IMR-90 (cell line): ENCODE results near the gene SLC7A10. TPM values are rescaled to one million over a fixed set of nuclear protein-coding genes. Genes with fewer than 3 reads are reported as not detected.

ENCODE experiments used
- ATAC-seq: fragments of 200-7000 bp; cut with Tn5 transposase; 2 replicates; pipeline ENCODE4 v1.9.1; 2020; ENCODE audit warnings: low read depth, mild to moderate bottlenecking, moderate library complexity
- BruUV-seq: library from RNA; stranded (reverse); fragments of 400-500 nt; replicated peaks from 2 replicates; lab custom pipeline; 2021; lab: Mats Ljungman, UMichigan
- CTCF ChIA-PET: fragments of 300-600 bp; formaldehyde crosslinking; extraction: SDS; loops from one replicate; lab custom pipeline; 2021; ENCODE audit warnings: antibody characterized with exemption; lab: Yijun Ruan, JAX
- POLR2A ChIA-PET: fragments of 300-600 bp; sonication (Branson Sonifier 250); formaldehyde crosslinking; loops from one replicate; lab custom pipeline; 2022; ENCODE audit warnings: antibody characterized with exemption; ENCODE audit not compliant: unreplicated experiment; lab: Charles Lee
- DNase-seq: peaks from one replicate; pipeline ENCODE4 v3.0.0; 2013
- H2AFZ ChIP-seq: replicated peaks from 2 replicates; pipeline ENCODE3; 2013; ENCODE audit warnings: low read length, mild to moderate bottlenecking; ENCODE audit not compliant: poor library complexity
- H2AK5ac ChIP-seq: 2 replicates; pipeline ENCODE4 v1.6.1; 2013; ENCODE audit warnings: low read depth, low read length, inconsistent platforms
- H2AK9ac ChIP-seq: replicated peaks from 2 replicates; pipeline ENCODE3; 2013; ENCODE audit warnings: mild to moderate bottlenecking, low read depth, low read length, moderate library complexity; ENCODE audit not compliant: poor library complexity
- H2BK120ac ChIP-seq: 2 replicates; pipeline ENCODE4 v1.6.1; 2013; ENCODE audit warnings: low read depth, low read length, inconsistent platforms
- H2BK15ac ChIP-seq: 3 replicates; pipeline ENCODE4 v1.6.1; 2013; ENCODE audit warnings: low read depth, low read length, inconsistent platforms
- H2BK20ac ChIP-seq: 2 replicates; pipeline ENCODE4 v1.6.1; 2013; ENCODE audit warnings: low read depth, mild to moderate bottlenecking, inconsistent platforms, low read length, moderate library complexity
- H2BK5ac ChIP-seq: 2 replicates; pipeline ENCODE4 v1.6.1; 2013; ENCODE audit warnings: mild to moderate bottlenecking, low read depth, low read length, inconsistent platforms; ENCODE audit not compliant: poor library complexity, severe bottlenecking
- H3K14ac ChIP-seq: replicated peaks from 2 replicates; pipeline ENCODE4 v1.6.1; 2013; ENCODE audit warnings: low read depth, low read length, inconsistent platforms
- H3K18ac ChIP-seq: 2 replicates; pipeline ENCODE4 v1.6.1; 2013; ENCODE audit warnings: low read depth, low read length, control low read depth
- H3K23ac ChIP-seq: 2 replicates; pipeline ENCODE4 v1.6.1; 2013; ENCODE audit warnings: low read depth, low read length, inconsistent platforms
- H3K27ac ChIP-seq: 2 replicates; pipeline ENCODE4 v1.5.1; 2013; ENCODE audit warnings: mild to moderate bottlenecking, control low read depth, low read length; ENCODE audit not compliant: insufficient read depth
- H3K27me3 ChIP-seq: 2 replicates; pipeline ENCODE4 v1.6.1; 2013; ENCODE audit warnings: low read length; ENCODE audit not compliant: control insufficient read depth, insufficient read depth
- H3K36me3 ChIP-seq: 2 replicates; pipeline ENCODE4 v1.6.1; 2013; ENCODE audit warnings: low read length, mixed read lengths; ENCODE audit not compliant: control insufficient read depth, insufficient read depth
- H3K4ac ChIP-seq: 2 replicates; pipeline ENCODE4 v1.6.1; 2013; ENCODE audit warnings: low read depth, low read length, inconsistent platforms
- H3K4me1 ChIP-seq: 2 replicates; pipeline ENCODE4 v1.6.1; 2013; ENCODE audit warnings: low read length, mixed read lengths; ENCODE audit not compliant: control insufficient read depth, insufficient read depth
- H3K4me2 ChIP-seq: 2 replicates; pipeline ENCODE4 v1.6.1; 2013; ENCODE audit warnings: low read depth, mild to moderate bottlenecking, control low read depth, low read length, moderate library complexity
- H3K4me3 ChIP-seq: 2 replicates; pipeline ENCODE4 v1.5.1; 2013; ENCODE audit warnings: low read depth, mild to moderate bottlenecking, control low read depth, low read length, moderate library complexity; ENCODE audit not compliant: insufficient read depth
- H3K56ac ChIP-seq: 2 replicates; pipeline ENCODE4 v1.6.1; 2013; ENCODE audit warnings: low read length, inconsistent platforms; ENCODE audit not compliant: insufficient read depth; ENCODE audit errors: extremely low read depth
- H3K79me1 ChIP-seq, 2 experiments: 2 replicates each; pipeline ENCODE4 v1.6.1; 2013; ENCODE audit warnings: low read length in 2 of 2, inconsistent platforms in 1 of 2, low read depth in 1 of 2
- H3K9ac ChIP-seq: 2 replicates; pipeline ENCODE4 v1.6.1; 2013; ENCODE audit warnings: low read depth, low read length, control low read depth
- H3K9me1 ChIP-seq: 2 replicates; pipeline ENCODE4 v1.6.1; 2013; ENCODE audit warnings: low read length, inconsistent platforms; ENCODE audit not compliant: insufficient read depth
- H3K9me3 ChIP-seq: 2 replicates; pipeline ENCODE4 v1.6.1; 2013; ENCODE audit warnings: low read length; ENCODE audit not compliant: control insufficient read depth, insufficient read depth
- H4K20me1 ChIP-seq: 2 replicates; pipeline ENCODE4 v1.6.1; 2013; ENCODE audit warnings: low read length, inconsistent platforms; ENCODE audit not compliant: insufficient read depth
- H4K5ac ChIP-seq: 2 replicates; pipeline ENCODE4 v1.6.1; 2013; ENCODE audit warnings: mild to moderate bottlenecking, low read depth, low read length, control low read depth
- H4K8ac ChIP-seq, 2 experiments: 2 replicates each; pipeline ENCODE4 v1.6.1; 2013; ENCODE audit warnings: low read depth in 2 of 2, low read length in 2 of 2, control low read depth in 1 of 2, inconsistent platforms in 1 of 2
- H4K91ac ChIP-seq: 2 replicates; pipeline ENCODE4 v1.6.1; 2013; ENCODE audit warnings: low read depth, low read length, inconsistent platforms; ENCODE audit not compliant: insufficient read depth
- BHLHE40 ChIP-seq: fragments of 150-350 bp; IDR thresholded peaks from 2 replicates; pipeline ENCODE4 v1.6.1; 2016; ENCODE audit warnings: mild to moderate bottlenecking, low read depth, low read length
- CEBPB ChIP-seq: IDR thresholded peaks from 2 replicates; pipeline ENCODE4 v1.6.1; 2012; ENCODE audit warnings: low read depth, low read length, improper control_type of control experiment
- CHD1 ChIP-seq: IDR thresholded peaks from 2 replicates; pipeline ENCODE4 v1.6.1; 2012; ENCODE audit warnings: low read depth, low read length, improper control_type of control experiment
- MAFK ChIP-seq: IDR thresholded peaks from 2 replicates; pipeline ENCODE4 v1.6.1; 2012; ENCODE audit warnings: low read depth, low read length, improper control_type of control experiment
- MAZ ChIP-seq: IDR thresholded peaks from 2 replicates; pipeline ENCODE4 v1.6.1; 2012; ENCODE audit warnings: low read depth, mild to moderate bottlenecking, low read length, improper control_type of control experiment, moderate library complexity, borderline replicate concordance
- MXI1 ChIP-seq: IDR thresholded peaks from 2 replicates; pipeline ENCODE4 v1.6.1; 2012; ENCODE audit warnings: low read depth, mild to moderate bottlenecking, low read length, moderate library complexity, borderline replicate concordance
- POLR2A ChIP-seq: IDR thresholded peaks from 2 replicates; pipeline ENCODE4 v1.6.1; 2012; ENCODE audit warnings: mild to moderate bottlenecking, low read depth, low read length
- RAD21 ChIP-seq: IDR thresholded peaks from 2 replicates; pipeline ENCODE4 v1.6.1; 2012; ENCODE audit warnings: low read length, improper control_type of control experiment
- WGBS, 2 experiments: methylation state at CpG; one replicate each; pipeline versions ENCODE4 v1.1.5 to v1.1.7; 2013; ENCODE audit warnings: missing lambda C conversion rate in 2 of 2; ENCODE audit not compliant: insufficient read length in 1 of 2; ENCODE audit errors: extremely low coverage in 2 of 2; 5-methylcytosine and 5-hydroxymethylcytosine counted together
- dilution Hi-C: fragments of 300-500 bp; cut with HindIII; formaldehyde crosslinking; loops from one replicate; pipeline ENCODE4 v1.14.3; 2018; ENCODE audit warnings: low sequenced_read_pairs; ENCODE audit not compliant: unreplicated experiment
- in situ Hi-C: fragments of 300-500 bp; cut with MboI; formaldehyde crosslinking; loops from 3 replicates; pipeline ENCODE4 v1.14.3; 2019; ENCODE audit warnings: low sequenced_read_pairs, inconsistent platforms, mixed read lengths
- intact Hi-C: fragments of 100-400 bp; cut with micrococcal nuclease; formaldehyde crosslinking; loops from 2 replicates; pipeline ENCODE4 v1.10.0; 2022
- polyA plus RNA-seq, 3 experiments: library from polyadenylated mRNA; depleted of rRNA; stranded (reverse); fragments of >200 nt; gene quantifications; 2 replicates each; pipeline ENCODE4 v1.2.3, GENCODE V29; 2012; ENCODE audit warnings: low replicate concordance in 1 of 3
- total RNA-seq: library from RNA; depleted of rRNA; stranded (reverse); fragments of >200 nt; gene quantifications from 2 replicates; pipeline ENCODE4 v1.2.3, GENCODE V29; 2012
- TF ChIP-seq, protein P1 (sequence below): conservative IDR thresholded peaks from 2 replicates; pipeline ENCODE4 v1.5.1; 2012; ENCODE audit warnings: mild to moderate bottlenecking, low read depth, low read length, improper control_type of control experiment
- TF ChIP-seq, protein P2 (sequence below): fragments of 150-350 bp; IDR thresholded peaks from 2 replicates; pipeline ENCODE4 v1.6.1; 2017; ENCODE audit warnings: mild to moderate bottlenecking, antibody characterized with exemption, low read length, low read depth
- TF ChIP-seq, protein P3 (sequence below): fragments of 150-350 bp; IDR thresholded peaks from 2 replicates; pipeline ENCODE4 v1.6.1; 2016; ENCODE audit warnings: low read depth, mild to moderate bottlenecking, low read length, moderate library complexity, borderline replicate concordance

The SLC7A10 gene
- total and polyA plus RNA-seq, 2 of the 4 experiments (the other 2 are of a cell fraction) = not detected

DNA sequence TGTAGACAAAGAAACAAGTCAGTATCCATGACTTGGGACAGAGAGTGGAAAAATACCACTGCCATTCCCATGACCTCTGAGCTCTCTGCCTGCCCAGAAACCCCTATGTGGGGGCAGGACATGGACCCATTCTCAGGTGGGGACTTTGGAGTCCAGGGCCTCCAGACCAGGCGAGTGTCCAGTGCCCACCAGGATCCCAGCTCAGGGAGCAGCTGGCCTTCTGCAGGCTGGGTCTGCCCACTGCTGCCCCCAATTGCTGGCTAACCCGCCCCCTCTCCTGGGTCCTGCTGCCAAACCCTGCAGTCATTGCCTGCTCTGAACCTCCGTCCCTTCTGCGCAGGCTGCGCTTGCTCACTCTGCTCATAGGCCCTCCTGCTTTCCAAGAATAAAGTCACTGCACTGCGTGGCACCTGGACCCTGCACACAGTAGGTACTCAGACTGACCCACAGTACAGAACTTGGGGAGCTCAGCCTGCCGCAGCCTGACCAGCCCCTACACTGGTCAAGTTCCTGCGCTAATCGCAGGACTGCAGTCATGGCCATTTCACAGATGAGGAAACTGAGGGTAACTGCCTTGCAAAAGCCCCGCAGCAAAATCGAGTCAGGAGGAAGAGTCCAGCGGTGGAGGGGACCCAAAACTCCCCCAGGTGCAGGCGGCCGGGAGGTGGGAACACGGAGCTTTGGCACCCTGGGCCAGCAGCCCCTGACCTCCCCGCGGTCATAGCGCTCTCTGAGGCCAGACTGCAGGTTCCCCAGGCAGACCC lies 774 bp downstream of the SLC7A10 start:
- no peak overlapping the region for H3K23ac ChIP-seq
- H3K36me3 ChIP-seq = no peaks in the 10 kb centered on the region
- TF ChIP-seq CHD1 = no peak
- no peak for TF ChIP-seq POLR2A
- TF ChIP-seq RAD21 = no peak
- TF ChIP-seq, protein P1, sequence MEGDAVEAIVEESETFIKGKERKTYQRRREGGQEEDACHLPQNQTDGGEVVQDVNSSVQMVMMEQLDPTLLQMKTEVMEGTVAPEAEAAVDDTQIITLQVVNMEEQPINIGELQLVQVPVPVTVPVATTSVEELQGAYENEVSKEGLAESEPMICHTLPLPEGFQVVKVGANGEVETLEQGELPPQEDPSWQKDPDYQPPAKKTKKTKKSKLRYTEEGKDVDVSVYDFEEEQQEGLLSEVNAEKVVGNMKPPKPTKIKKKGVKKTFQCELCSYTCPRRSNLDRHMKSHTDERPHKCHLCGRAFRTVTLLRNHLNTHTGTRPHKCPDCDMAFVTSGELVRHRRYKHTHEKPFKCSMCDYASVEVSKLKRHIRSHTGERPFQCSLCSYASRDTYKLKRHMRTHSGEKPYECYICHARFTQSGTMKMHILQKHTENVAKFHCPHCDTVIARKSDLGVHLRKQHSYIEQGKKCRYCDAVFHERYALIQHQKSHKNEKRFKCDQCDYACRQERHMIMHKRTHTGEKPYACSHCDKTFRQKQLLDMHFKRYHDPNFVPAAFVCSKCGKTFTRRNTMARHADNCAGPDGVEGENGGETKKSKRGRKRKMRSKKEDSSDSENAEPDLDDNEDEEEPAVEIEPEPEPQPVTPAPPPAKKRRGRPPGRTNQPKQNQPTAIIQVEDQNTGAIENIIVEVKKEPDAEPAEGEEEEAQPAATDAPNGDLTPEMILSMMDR = no peak
- no peak for TF ChIP-seq CEBPB
- no peak for TF ChIP-seq MAFK
- TF ChIP-seq, protein P2, sequence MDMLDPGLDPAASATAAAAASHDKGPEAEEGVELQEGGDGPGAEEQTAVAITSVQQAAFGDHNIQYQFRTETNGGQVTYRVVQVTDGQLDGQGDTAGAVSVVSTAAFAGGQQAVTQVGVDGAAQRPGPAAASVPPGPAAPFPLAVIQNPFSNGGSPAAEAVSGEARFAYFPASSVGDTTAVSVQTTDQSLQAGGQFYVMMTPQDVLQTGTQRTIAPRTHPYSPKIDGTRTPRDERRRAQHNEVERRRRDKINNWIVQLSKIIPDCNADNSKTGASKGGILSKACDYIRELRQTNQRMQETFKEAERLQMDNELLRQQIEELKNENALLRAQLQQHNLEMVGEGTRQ = no peak
- TF ChIP-seq, protein P3, sequence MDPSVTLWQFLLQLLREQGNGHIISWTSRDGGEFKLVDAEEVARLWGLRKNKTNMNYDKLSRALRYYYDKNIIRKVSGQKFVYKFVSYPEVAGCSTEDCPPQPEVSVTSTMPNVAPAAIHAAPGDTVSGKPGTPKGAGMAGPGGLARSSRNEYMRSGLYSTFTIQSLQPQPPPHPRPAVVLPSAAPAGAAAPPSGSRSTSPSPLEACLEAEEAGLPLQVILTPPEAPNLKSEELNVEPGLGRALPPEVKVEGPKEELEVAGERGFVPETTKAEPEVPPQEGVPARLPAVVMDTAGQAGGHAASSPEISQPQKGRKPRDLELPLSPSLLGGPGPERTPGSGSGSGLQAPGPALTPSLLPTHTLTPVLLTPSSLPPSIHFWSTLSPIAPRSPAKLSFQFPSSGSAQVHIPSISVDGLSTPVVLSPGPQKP = no peak
- no peak for TF ChIP-seq BHLHE40
- no peak for TF ChIP-seq MXI1
- TF ChIP-seq MAZ = no peak
- H2AK9ac ChIP-seq = no peak overlapping the region
- H3K9me3 ChIP-seq = peaks cover 13% of the 10 kb centered on the region
- H2BK5ac ChIP-seq = no peak overlapping the region
- intact Hi-C loops = no loop called here
- POLR2A ChIA-PET = no interaction called here
- no peak overlapping the region for H3K4me2 ChIP-seq
- H2BK20ac ChIP-seq = no peak overlapping the region
- no peak overlapping the region for H4K8ac ChIP-seq
- H4K5ac ChIP-seq = no peak overlapping the region
- dilution Hi-C loops = no loop called here
- H3K27ac ChIP-seq = no peak overlapping the region
- H2AFZ ChIP-seq = no peak overlapping the region
- CTCF ChIA-PET = interaction anchor here (1.5 kb wide), 1 partner anchor 10 kb away, joined by 4 read pairs; no protein-coding TSS in a partner anchor
- WGBS, 2 experiments = 40% methylated on average over 3 of the region's 18 CpGs; no CpG with 5 or more reads in 1 of the 2 experiments
- H3K14ac ChIP-seq = no peak overlapping the region
- no peak overlapping the region for H2BK15ac ChIP-seq
- H4K91ac ChIP-seq = no peak overlapping the region
- no peak overlapping the region for H3K56ac ChIP-seq
- DNase-seq = no peak
- no peak overlapping the region for H3K18ac ChIP-seq
- no peaks in the 10 kb centered on the region for H3K79me1 ChIP-seq
- H3K4me3 ChIP-seq = no peak overlapping the region
- BruUV-seq = no TSS peak
- H3K27me3 ChIP-seq = peaks cover 68% of the 10 kb centered on the region
- no peak overlapping the region for H3K9ac ChIP-seq
- no peaks in the 10 kb centered on the region for H3K9me1 ChIP-seq
- no peaks in the 10 kb centered on the region; the same call in 1 of the 2 replicates for H3K4me1 ChIP-seq
- ATAC-seq = no peak
- H2BK120ac ChIP-seq = no peak overlapping the region
- H2AK5ac ChIP-seq = no peak overlapping the region
- no peak overlapping the region for H3K4ac ChIP-seq
- in situ Hi-C loops = no loop called here
- H4K20me1 ChIP-seq = no peaks in the 10 kb centered on the region
